Measurements from ENCODE around the gene PSPH.

DNA sequence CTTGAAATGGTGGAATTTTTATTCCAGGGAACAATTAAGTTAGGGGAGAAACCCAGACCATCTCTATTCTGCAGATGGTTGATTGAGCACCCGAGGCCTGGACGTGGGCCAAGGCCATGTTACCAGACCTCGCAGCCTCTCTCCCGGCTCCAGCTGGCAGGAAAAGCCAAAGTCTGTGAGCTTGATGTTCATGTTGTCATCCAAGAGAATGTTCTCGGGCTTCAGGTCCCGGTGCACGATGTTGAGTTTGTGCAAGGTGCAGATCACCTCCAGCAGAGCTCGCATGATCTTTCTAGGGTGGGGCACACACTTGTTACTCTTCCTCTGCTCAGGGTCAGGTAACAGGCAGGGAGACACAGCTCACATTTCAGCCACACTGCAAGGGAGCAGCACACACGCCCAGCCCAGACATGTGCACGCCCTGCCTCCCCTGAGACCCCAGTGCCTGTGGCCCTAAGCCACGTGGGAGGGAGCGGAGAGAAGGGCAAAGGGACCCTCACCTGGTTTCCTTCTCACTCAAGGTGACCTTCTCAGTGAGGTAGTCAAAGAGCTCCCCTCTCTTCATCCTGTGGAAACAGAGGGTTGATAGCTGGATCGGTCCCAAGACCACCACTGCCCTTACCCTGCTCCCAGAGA is 32.0 kb upstream of the PSPH start:
- TF ChIP-seq, protein P1, sequence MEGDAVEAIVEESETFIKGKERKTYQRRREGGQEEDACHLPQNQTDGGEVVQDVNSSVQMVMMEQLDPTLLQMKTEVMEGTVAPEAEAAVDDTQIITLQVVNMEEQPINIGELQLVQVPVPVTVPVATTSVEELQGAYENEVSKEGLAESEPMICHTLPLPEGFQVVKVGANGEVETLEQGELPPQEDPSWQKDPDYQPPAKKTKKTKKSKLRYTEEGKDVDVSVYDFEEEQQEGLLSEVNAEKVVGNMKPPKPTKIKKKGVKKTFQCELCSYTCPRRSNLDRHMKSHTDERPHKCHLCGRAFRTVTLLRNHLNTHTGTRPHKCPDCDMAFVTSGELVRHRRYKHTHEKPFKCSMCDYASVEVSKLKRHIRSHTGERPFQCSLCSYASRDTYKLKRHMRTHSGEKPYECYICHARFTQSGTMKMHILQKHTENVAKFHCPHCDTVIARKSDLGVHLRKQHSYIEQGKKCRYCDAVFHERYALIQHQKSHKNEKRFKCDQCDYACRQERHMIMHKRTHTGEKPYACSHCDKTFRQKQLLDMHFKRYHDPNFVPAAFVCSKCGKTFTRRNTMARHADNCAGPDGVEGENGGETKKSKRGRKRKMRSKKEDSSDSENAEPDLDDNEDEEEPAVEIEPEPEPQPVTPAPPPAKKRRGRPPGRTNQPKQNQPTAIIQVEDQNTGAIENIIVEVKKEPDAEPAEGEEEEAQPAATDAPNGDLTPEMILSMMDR (optimal IDR thresholded peaks at IDR 0.05 in 1 of 3, IDR thresholded peaks at IDR 0.05 in 1 of 3, conservative IDR thresholded peaks at IDR 0.05 in 1 of 3; ENCODE audit: extremely low read depth in 1 of 3, insufficient read depth in 2 of 3, low read length in 3 of 3): no peak
- no peak for TF ChIP-seq EZH2 (IDR thresholded peaks at IDR 0.05; ENCODE audit: low read length)

All from keratinocyte (primary cell).